Bronchial epithelial cell (primary cell): ENCODE data around the gene TFEC. TPM values are rescaled to one million over a fixed set of nuclear protein-coding genes. Genes with fewer than 3 reads are reported as not detected.

Experiments used
- DNase-seq: peaks from one replicate; pipeline ENCODE4 v3.0.0-alpha.2; 2010; ENCODE audit warnings: low read depth
- FAIRE-seq: peaks from 2 replicates; lab custom pipeline; 2011; peaks lifted over from hg19 to GRCh38; lab: Jason Lieb, UNC
- H3K27me3 ChIP-seq: 2 replicates; pipeline ENCODE4 v1.5.1; 2011; ENCODE audit warnings: low read length; ENCODE audit not compliant: control insufficient read depth, insufficient read depth
- H3K36me3 ChIP-seq: 2 replicates; pipeline ENCODE4 v1.5.1; 2011; ENCODE audit warnings: low read length; ENCODE audit not compliant: control insufficient read depth, insufficient read depth
- H3K4me3 ChIP-seq: 2 replicates; pipeline ENCODE4 v1.5.1; 2011; ENCODE audit warnings: mild to moderate bottlenecking, low read depth, low read length, control low read depth
- CTCF ChIP-seq: IDR thresholded peaks from 2 replicates; pipeline ENCODE4 v1.5.1; 2011; ENCODE audit warnings: mild to moderate bottlenecking, moderate library complexity, low read length, control low read depth, inconsistent platforms; ENCODE audit not compliant: insufficient read depth, severe bottlenecking
- total RNA-seq: library from RNA; depleted of rRNA; stranded (reverse); fragments of >200 nt; gene quantifications from 2 replicates; pipeline ENCODE4 v1.2.1, GENCODE V29; 2014

The TFEC gene
- total RNA-seq, 1 donor from 2014 or later: not detected

- Histone ChIP-seq H3K4me3 (no peak overlapping the region), H3K27me3 (no peaks in the 10 kb centered on the region), H3K36me3 (no peaks in the 10 kb centered on the region)
- FAIRE-seq: no peak
- DNase-seq: no peak
- TF ChIP-seq CTCF: no peak
These were observed 110.2 kb downstream of the TFEC start for GRCh38 chr7:115920367-115920766.

DNA sequence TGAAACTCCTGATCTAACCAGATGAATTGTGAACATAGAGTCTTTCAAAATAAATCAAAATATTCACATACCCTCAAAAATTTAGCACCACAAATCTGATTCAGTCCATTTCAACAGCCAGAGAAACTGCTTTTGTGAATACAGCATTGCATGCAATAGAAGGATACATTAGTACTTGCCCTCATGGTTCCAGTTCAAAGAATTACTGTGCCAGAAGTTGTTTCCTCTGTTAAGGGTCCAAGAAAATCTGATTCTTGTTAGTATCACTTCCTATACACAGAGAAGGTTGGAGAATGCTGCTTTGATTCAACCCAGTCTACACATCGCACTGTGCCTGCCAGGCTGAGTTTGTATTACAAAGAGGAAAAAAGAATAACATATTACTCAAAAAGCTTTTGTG, 115.6 kb downstream of the TFEC start:
- Histone ChIP-seq H3K27me3 (no peaks in the 10 kb centered on the region), H3K36me3 (no peaks in the 10 kb centered on the region), H3K4me3 (no peak overlapping the region)
- FAIRE-seq: no peak
- no peak for TF ChIP-seq CTCF
- DNase-seq: no peak

DNA sequence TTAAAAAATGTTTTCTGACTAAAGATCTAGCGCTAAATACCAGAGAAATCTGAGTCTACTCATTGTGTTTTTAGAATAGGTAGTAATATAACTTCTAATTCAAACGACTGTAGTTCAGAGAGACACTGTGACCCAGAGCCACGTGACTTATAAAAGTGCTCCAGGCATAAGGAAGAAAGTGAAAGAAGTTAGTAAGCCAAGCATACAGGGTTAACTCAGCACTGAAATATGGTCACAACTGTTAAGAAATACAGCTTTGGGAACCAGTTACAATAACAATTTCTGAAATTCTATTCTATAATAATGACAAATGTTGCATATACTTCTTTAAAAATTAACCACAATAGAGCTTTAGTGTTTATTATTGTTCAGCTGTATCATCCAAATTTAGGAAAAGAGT, 119.1 kb downstream of the TFEC start:
- no peaks in the 10 kb centered on the region for H3K27me3 ChIP-seq
- H3K36me3 ChIP-seq: no peaks in the 10 kb centered on the region
- no peak for TF ChIP-seq CTCF
- DNase-seq: no peak
- FAIRE-seq: no peak
- no peak overlapping the region for H3K4me3 ChIP-seq

- peak; percentile 44 for DNase-seq
- Histone ChIP-seq H3K4me3 (no peak overlapping the region), H3K27me3 (no peaks in the 10 kb centered on the region), H3K36me3 (no peaks in the 10 kb centered on the region)
- no peak for FAIRE-seq
- peak; percentile 47 for TF ChIP-seq CTCF
These were observed 119.9 kb downstream of the TFEC start for GRCh38 chr7:115910541-115911164.

DNA sequence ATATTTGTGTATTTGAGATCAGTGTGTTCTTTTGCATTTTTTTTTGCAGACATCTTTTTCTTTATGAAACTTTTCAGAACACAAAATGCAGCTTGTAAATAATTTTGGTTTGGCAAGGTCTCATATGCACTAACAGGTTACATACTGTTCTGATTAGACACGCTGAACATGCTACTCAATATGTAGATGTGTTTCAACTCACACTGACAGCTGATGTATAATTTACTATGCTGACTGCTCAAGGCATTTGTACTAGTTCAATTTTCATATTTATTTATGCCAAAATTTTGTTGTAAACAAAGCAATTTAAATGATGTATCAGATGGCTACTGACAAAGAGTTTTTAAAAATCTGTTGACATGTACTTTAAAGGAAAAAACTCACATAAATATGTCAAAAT, 123.8 kb downstream of the TFEC start:
- Histone ChIP-seq H3K4me3 (no peak overlapping the region), H3K36me3 (no peaks in the 10 kb centered on the region), H3K27me3 (no peaks in the 10 kb centered on the region)
- TF ChIP-seq CTCF: no peak
- no peak for FAIRE-seq
- no peak for DNase-seq

DNA sequence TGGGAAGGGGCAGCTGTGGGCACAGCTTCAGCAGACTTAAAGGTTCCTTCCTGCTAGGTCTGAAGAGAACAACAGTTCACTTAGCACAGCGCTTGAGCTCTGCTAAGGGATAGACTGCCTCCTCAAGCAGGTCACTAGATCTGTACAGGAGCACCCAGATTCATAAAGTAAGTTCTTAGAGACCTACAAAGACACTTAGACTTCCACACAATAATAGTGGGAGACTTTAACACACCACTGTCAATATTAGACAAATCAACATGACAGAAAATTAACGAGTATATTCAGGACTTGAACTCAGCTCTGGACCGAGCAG, 140.9 kb downstream of the TFEC start:
- Histone ChIP-seq H3K27me3 (no peaks in the 10 kb centered on the region), H3K4me3 (no peak overlapping the region), H3K36me3 (no peaks in the 10 kb centered on the region)
- TF ChIP-seq CTCF: no peak
- DNase-seq (no peak), FAIRE-seq (no peak)
